ENCODE measurements around the gene CKMT2.

The CKMT2 gene

GRCh38 chr5:81219389-81219788 is 13.7 kb upstream of the CKMT2 start:
- DNase-seq, result no peak

GRCh38 chr5:81222285-81222684 is 10.8 kb upstream of the CKMT2 start:
- DNase-seq, result no peak

- no peak for DNase-seq
Observed at GRCh38 chr5:81225463-81225862, 7.7 kb upstream of the CKMT2 start.

- DNase-seq, result no peak
Observed at GRCh38 chr5:81226286-81226685, 6.8 kb upstream of the CKMT2 start.

DNA sequence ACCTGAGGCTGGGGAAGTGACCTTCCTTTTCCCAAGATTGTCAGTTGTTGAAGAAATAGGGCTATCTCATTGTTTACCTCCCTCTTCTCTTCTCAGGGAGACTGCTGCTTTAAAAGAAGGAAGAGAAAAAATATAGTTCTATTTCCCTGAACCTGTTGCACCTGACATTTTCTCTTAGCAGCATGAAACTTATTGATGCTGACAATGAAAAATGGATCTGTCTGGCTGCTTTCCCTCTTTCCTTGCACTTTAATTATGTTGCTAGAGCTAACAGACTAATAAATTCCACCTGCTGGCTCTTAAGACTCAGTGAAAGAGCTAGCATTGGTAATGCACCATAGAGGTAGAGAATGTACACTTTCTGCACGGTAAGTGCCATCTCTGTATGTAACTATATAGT is 6.2 kb upstream of the CKMT2 start:
- no peak for DNase-seq

DNA sequence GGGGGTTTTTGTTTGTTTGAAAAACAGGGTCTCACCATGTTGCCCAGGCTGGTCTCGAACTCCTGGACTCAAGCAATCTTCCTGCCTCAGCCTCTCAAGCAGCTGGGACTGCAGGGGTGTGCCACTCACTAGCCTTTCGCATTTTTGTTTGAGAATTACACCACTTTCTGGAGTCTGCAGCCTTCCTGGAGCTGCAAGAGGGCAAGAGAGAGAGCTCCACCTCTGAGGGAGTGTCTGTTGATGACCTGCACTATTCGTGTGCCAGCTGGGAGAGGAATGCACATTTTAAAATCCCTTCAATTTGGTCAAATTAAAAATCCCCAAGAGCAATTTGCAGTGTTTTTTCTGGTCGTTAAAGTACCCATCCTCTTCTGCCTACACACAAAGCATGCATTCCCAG is 5.0 kb upstream of the CKMT2 start:
- no peak for DNase-seq

GRCh38 chr5:81230416-81230815 is 2.7 kb upstream of the CKMT2 start:
- DNase-seq, result no peak

DNA sequence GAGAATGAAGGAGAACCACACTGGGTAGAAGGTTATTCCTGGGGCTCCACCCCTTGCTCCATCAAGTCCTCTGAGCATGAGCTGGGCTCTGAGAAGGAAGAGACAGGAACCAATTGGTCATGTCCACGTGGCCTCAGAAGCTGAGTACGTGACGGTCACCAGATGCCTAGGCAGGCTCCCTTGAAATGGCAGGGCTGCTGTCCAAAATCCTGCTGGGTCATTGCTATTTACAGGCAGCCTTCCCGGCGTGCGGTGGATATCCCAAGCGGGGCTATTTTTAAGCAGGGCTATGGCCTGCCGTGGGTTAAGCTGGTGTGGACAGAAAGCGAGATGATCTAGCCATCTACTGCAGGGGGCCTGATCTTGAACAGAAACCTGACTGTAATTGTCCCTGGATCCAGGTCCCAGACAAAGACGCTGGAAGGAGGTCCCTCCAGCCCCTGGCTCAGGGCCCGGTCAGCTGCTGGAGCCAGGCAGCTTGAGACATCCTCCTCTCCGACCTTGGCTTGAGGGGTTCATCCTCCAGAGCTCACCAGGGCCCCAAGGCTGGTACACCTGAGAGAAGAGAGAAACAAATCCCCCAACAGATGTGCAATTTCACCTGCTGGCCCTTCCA is 550 bp upstream of the CKMT2 start:
- DNase-seq, result no peak

DNA sequence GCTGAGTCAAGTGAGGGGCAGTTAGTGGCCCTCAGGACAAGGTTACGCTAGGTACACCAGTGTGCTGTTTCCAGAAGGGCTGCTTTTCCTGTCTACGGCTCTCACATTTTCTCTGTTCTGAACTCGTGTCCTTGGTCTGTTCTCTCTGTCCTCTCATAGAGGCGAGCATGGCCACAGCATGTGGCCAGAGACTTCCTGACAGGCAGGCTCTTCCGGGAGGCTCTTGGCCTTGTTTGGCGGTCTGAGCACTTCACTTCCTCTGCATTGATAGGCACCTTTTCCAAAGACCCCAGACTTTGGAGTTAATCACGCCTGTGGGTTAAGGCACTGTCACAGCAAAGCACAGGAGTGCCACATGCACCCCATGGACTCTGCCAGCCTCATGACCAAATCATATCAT is 1.2 kb downstream of the CKMT2 start:
- DNase-seq, result no peak

GRCh38 chr5:81234801-81235200 is 1.7 kb downstream of the CKMT2 start:
- DNase-seq, result no peak

- DNase-seq, result no peak
Observed at GRCh38 chr5:81235287-81236072, 2.4 kb downstream of the CKMT2 start.

GRCh38 chr5:81238460-81238859 is 5.3 kb downstream of the CKMT2 start:
- no peak for DNase-seq

DNA sequence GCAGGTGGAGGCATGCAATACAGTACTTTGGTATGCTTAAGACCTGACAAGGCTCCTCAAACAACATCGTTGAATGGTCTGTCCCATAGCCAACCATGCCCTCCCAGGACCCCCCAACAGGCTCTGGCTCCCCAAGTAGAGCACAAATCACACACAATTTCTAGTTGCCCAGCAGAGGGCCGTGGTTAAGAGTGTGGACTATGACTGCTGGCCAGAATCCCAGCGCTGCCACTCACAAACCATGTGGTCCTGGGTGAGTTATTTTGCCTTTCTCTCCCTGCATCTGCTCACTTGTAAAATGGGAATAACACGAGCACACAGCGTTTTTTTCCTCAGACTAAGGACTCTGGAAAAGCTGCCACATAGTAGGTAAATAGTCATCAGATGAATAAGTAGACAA is 6.5 kb downstream of the CKMT2 start:
- DNase-seq, result no peak

DNA sequence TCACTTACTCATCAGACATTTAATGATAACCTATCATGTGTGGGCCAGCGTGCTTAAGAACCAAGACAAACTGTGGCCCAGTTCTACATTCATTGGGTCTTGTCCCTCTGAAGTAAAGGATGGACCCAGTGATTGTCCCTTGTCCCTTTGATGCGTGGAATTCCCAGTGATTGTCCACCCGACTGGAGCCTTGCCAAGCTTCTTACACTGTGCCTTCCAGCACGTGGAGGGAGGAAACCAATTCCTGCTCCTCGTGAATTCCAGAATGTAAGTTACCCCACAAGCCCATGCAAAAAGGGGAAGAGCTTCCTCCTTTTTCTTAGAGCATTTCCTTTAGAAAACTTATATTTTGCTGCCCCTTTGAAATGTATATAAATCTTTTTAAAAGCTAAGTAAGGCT is 7.9 kb downstream of the CKMT2 start:
- DNase-seq, result no peak

- DNase-seq, result no peak
Observed at GRCh38 chr5:81241961-81242648, 9.0 kb downstream of the CKMT2 start.

DNA sequence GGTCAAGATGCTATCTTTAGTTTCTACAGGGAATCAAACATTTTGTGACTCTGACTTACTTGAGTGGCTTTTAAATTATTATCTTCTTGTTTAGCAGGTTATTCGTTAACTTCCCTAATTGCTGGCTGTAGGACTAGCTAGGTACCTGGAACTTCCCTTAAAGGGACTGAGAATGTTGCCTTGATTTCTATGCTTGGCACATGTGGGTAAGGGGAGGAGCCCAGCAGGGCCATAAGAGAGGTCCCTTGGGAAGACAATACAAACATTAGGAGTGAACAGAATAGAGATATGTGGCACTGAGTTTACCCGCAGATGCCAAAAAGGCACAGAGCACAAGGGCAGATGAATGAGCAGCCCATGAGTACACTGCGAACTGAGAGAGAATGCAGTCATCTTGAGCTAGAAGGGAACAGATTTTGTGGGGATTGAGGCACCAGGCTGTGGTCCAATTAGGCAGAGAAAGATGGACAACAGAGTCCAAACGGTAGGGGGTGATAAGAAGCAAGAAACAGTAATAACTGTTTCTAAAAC is 9.8 kb downstream of the CKMT2 start:
- no peak for DNase-seq

DNA sequence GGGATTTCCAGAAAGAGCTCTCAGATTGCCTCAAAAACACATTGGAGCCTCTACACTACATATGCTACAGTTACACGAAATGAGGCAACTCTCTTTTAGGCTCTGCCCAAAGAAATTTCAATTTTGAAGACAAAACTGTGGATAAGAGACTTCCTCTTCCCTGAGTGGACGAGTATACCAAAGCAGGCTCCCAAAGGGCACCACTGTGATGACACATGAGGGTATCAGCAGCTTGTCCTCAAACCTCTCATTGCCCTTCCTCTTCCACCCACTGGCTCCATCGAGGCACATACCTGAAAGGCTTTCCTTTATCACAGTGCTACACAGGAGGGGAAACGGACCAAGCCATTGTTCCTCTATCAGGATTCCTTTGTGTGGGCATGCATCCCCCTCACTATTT is 11.3 kb downstream of the CKMT2 start:
- no peak for DNase-seq

- no peak for DNase-seq
Observed at GRCh38 chr5:81245871-81246235, 12.7 kb downstream of the CKMT2 start.

- no peak for DNase-seq
Observed at GRCh38 chr5:81246697-81247096, 13.6 kb downstream of the CKMT2 start.

DNA sequence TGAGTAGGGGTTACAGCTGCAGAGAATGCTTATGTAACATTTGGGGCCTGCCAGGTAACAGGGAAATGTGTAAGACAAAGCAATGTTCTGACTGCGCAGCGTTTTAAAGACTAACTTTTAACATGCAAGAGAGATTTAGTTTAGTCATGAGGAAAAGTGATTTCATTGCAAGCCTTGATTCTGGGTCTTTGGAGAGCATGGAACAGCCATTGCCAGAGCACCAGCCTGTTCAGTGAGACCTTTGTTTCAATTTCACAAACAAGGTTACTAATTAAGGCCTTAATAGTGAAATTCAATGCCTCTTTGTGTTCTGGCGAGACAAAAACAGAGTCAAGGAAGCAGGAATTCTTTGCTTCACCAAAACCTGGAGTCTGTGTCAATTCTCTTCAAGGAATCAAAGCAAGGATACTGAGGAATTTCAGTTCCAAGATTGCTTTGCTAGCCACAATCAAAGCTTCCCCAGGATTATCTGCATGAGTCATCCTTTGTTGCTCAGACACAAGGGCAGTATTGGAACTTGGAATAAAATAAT is 14.4 kb downstream of the CKMT2 start:
- no peak for DNase-seq

DNA sequence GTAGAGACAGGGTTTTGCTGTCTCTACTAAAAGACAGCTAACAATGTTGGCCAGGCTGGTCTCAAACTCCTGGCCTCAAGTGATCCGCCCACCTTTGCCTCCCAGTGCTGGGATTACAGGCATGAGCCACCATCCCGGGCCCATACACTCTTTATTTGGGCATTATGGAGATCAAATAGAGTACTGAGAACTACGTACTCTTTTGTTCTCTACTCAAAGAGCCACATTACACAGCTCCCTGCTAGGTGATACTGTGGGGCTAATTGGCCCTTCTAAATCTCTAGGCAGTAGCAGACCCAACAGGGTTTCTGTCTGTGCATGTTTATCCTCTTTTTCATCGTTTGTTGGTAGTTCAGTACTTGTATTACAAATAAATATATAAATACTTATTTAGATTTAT is 16.1 kb downstream of the CKMT2 start:
- DNase-seq, result no peak

DNA sequence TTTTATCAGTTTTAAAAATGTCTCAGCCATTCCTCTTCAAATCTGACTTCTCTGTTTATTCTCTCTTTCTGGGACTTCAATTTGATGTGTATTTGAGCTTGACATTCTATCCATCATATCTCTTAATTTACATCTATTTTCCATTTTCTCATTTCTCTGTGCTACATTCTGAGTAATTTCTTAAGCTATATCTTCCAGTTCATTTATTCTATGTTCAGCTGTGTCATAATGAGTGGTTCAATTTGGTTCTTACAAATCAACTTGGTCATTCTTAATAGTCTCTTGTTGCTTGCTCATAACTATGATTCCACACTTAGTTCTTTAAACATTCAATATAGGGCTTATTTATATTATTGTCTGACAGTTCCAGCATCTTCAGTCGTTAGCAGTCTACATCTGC is 16.9 kb downstream of the CKMT2 start:
- no peak for DNase-seq

DNA sequence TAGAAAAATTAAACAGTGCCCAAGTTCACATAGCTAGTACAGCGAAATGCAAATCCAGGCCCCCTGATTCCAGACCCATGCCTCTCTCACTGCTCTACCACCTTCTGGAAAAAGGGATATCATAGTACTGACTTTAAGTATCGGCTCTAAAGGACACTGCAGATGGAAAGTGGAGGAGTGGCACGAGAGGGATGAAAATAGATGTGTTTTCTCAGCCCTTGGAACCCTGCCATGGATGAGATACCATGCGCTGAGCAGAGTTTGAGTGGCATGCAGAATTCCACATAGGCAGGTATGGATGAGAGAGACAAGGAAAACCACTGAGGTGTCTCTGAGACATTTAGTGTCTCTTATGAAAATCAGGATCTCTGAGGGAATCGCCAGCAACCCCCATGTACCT is 18.8 kb downstream of the CKMT2 start:
- DNase-seq, result no peak

GRCh38 chr5:81252904-81253303 is 19.8 kb downstream of the CKMT2 start:
- DNase-seq, result no peak

Data from hematopoietic multipotent progenitor cell treated with erythropoietin and hydrocortisone succinate and interleukin-3 and kit ligand, for 8 days (in vitro differentiated cells).